ENCODE results near the gene RCSD1. TPM values are rescaled to one million over a fixed set of nuclear protein-coding genes. Genes with fewer than 3 reads are reported as not detected.

The RCSD1 gene
- total and polyA plus RNA-seq, 10 of the 15 experiments (the other 5 are each of a cell fraction or from before 2014, with no cell fraction given) = 11.4 to 78.3 (median 71.6) TPM

GRCh38 chr1:167663002-167663772 lies 33.2 kb downstream of the RCSD1 start (continued):
- TF ChIP-seq PRDM15 (CRISPR knock-in tag; IDR thresholded peaks at IDR 0.05) (no peak), HDAC6 (IDR thresholded peaks at IDR 0.05; ENCODE audit: unreplicated experiment) (no peak), ZNF217 (IDR thresholded peaks at IDR 0.05) (no peak), TCF3 (IDR thresholded peaks at IDR 0.05; ENCODE audit: borderline replicate concordance, insufficient read depth, low read depth, low read length) (peak; percentile 71; the same call in 1 of the 2 replicates), BMI1 (IDR thresholded peaks at IDR 0.05; ENCODE audit: borderline replicate concordance) (no peak), POU2F2 (IDR thresholded peaks at IDR 0.05; ENCODE audit: borderline replicate concordance, low read depth, low read length) (0 out of 3 replicates have a peak, but pooled peaks have one; percentile 41), TBL1XR1 (IDR thresholded peaks at IDR 0.05; ENCODE audit: low read depth, low read length) (0 out of 2 replicates have a peak, but pooled peaks have one; percentile 16), NR2C1 (IDR thresholded peaks at IDR 0.05) (no peak), USF2 (IDR thresholded peaks at IDR 0.05; ENCODE audit: borderline replicate concordance, low read depth, low read length) (no peak), PBX3 (IDR thresholded peaks at IDR 0.05; ENCODE audit: insufficient replicate concordance, low read depth, low read length) (no peak), FOXK2 (IDR thresholded peaks at IDR 0.05) (no peak), GABPA (IDR thresholded peaks at IDR 0.05; ENCODE audit: low read depth) (no peak), CEBPZ (IDR thresholded peaks at IDR 0.05; ENCODE audit: low read depth, low read length) (no peak), TARDBP (IDR thresholded peaks at IDR 0.05; ENCODE audit: borderline replicate concordance) (no peak), ZBTB40 (IDR thresholded peaks at IDR 0.05; ENCODE audit: borderline replicate concordance) (no peak)

Measured in GM12878 (cell line).